Activated CD4-positive, alpha-beta T cell treated with anti-CD3 and anti-CD28 coated beads, Interleukin-2, amount 50 U/mL, for 1 hour (primary cell): ENCODE data around the gene TUBB4A.
"Not testable (repeated sequence)": the region's sequence is repeated elsewhere in the genome, so short reads cannot be mapped to it uniquely, and the experiment has no call there.

ENCODE experiments used
- DNase-seq: peaks from one replicate; pipeline ENCODE4 v3.0.0-alpha.2; 2020

Gene TUBB4A

DNA sequence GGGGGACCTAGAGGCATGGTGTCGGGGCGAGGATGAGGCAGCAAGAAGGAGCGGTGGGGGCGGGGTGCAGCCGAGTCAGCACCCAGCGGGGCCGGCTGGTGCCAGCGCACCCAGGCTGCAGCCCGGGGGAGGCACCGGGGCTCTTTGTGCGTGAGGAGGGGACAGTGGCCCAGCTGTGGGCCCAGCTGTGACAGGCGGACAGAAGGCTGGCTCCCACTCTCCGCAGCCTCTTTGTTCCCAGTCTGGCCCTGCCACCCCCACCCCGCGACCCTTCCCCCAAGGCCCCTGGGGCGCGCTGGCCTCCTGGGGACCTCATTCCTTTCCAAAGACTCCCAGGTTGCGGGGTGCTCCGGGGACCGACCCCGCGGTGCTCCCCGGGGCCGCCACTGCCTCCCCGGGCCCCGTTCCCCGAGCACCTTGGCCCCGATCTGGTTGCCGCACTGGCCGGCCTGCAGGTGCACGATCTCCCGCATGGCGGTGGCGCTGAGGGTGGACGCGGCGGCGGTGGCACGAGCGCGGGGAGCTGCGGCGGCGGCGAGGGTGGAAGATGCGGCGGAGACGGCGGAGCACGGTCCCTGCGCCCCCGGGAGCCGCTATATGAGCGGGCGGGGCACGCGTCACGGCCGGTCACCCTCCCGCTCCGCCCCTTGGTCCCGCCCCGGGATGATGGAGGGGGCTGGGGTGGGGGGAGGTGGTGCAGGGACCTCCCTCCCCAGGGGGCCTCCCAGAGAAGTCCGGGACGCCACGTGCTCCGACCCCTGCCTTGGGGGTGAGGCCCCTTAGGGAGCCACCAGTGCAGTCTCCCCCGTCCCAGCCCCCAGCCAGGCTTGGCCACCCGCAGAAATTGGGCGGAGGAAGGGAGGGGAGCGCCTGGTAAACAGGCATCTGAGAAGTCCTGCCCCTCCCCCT is at the start of gene TUBB4A:
Gene TUBB4A (minus strand): TSS at position 570 of the 909 bp plus-strand sequence. CDS start 97 bp downstream, at position 473.
- peak; percentile 22 for DNase-seq

GRCh38 chr19:6551091-6551490 is 49.0 kb upstream of the TUBB4A start:
- no peak for DNase-seq

DNA sequence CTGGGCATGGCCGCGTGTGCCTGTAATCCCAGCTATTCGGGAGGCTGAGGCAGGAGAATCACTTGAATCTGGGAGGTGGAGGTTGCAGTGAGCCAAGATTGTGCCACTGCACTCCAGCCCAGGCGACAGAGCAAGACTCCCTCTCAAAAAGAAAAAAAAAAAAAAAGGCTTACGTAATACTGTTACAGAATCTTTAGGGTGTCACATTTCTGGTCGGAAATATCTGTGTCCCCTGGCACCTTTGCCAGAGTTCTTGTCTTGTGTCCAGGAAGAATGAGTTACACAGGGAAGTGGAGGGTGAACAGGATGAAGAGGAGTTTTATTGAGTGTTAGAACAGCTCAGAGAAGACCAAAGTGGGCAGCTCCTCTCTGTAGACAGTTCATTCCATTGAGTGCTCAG is 48.6 kb upstream of the TUBB4A start:
- not testable (repeated sequence) for DNase-seq

GRCh38 chr19:6543866-6544347 is 41.8 kb upstream of the TUBB4A start:
- DNase-seq, result no peak

- no peak for DNase-seq
Measured at GRCh38 chr19:6540918-6541689, 39.0 kb upstream of the TUBB4A start.

GRCh38 chr19:6539514-6539913 is 37.4 kb upstream of the TUBB4A start:
- no peak for DNase-seq

DNA sequence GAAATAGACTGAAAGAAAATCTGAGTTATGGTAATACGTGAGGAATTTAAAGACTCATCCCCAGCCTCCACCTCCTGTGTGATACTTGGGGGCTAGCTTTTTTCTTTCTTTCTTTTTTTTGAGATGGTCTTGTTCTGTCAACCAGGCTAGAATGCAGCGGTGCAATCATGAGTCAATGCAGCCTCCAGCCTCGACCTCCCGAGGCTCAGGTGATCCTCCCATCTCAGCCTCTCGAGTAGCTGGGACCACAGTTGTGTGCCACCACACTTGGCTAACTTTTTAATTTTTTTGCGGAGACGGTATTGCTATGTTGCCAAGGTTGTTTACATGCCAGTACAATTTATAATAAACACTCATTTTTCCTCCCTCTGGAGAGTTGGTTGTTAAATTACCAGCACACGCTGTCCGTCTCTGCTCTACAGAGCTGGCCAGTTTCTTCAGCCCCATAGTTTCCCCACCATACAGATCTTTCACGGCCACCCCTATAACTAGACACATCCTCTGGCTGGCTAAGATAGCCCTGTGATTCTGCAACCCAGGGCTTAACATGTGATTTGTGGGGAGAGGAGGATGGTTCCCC is 33.5 kb upstream of the TUBB4A start:
- no peak for DNase-seq

GRCh38 chr19:6534451-6535093 is 32.5 kb upstream of the TUBB4A start:
- no peak for DNase-seq

GRCh38 chr19:6533746-6534418 is 31.8 kb upstream of the TUBB4A start:
- DNase-seq, result no peak

- no peak for DNase-seq
Measured at GRCh38 chr19:6533000-6533328, 30.9 kb upstream of the TUBB4A start.

GRCh38 chr19:6532244-6532999 is 30.3 kb upstream of the TUBB4A start:
- DNase-seq, result no peak

- no peak for DNase-seq
Measured at GRCh38 chr19:6531956-6532243, 29.8 kb upstream of the TUBB4A start.

GRCh38 chr19:6531163-6531955 is 29.2 kb upstream of the TUBB4A start:
- DNase-seq, result no peak

- DNase-seq, result peak; percentile 79
Measured at GRCh38 chr19:6530386-6531162, 28.5 kb upstream of the TUBB4A start, which contains the start of gene TNFSF9. Gene TNFSF9 (plus strand): TSS chr19:6531026. CDS start chr19:6531037, 11 bp downstream.

DNA sequence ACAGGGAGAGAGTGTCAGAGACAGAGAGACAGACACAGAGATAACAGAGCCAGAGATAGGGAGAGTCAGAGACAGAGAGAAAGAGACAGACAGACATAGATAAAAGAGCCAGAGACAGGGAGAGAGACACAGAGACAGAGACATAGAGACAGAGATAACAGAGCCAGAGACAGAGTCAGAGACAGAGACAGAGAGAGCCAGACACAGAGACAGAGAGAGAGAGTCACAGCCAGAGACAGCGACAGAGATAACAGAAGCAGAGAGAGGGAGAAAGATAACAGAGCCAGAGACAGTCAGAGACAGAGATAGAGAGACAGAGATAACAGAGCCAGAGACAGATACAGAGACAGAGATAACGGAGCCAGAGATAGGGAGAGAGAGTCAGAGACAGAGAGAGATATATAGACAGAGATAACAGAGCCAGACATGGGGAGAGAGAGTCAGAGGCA is 27.9 kb upstream of the TUBB4A start:
- DNase-seq, result no peak

DNA sequence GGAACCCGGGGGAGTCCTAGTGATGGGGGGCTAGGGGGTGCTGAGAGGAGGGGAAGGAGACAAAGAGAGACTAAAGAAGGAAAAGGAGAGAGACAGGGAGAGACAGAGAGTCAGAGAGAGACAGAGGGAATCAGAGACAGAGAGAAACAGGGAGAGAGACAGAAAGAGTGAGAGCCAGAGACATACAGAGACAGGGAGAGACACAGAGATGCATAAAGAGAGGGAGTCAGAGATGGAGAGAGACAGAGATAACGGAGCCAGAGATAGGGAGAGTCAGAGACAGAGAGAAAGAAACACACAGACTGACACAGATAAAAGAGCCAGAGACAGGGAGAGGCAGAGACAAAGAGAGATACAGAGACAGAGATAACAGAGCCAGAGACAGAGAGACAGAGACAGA is 27.2 kb upstream of the TUBB4A start:
- no peak for DNase-seq

DNA sequence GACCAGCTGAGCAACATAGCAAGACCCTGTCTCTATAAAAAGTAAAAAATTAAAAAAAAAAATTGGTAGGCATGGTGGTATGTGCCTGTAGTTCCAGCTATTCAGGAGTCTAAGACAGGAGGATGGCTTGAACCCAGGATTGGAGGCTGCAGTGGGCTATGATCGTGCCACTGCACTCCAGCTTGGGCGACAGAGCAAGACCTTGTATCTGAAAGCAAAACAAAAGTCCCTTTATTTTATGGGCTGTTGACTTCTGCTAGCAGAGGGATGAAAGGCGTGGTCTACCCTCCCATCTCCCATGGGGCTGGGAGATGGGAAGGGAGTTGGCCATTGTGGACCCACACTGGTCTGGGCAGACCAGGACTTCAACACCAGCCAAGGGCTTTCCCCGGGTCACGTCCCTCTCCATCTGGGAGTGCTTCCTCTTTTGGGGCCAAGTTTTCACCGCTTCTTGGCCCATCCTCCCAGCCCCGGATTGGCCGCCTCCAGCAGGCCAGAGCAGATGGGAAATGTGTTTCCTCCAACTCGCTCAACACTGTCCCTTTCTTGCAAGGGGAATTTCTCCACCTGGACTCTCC is 26.5 kb upstream of the TUBB4A start:
- DNase-seq, result no peak

DNA sequence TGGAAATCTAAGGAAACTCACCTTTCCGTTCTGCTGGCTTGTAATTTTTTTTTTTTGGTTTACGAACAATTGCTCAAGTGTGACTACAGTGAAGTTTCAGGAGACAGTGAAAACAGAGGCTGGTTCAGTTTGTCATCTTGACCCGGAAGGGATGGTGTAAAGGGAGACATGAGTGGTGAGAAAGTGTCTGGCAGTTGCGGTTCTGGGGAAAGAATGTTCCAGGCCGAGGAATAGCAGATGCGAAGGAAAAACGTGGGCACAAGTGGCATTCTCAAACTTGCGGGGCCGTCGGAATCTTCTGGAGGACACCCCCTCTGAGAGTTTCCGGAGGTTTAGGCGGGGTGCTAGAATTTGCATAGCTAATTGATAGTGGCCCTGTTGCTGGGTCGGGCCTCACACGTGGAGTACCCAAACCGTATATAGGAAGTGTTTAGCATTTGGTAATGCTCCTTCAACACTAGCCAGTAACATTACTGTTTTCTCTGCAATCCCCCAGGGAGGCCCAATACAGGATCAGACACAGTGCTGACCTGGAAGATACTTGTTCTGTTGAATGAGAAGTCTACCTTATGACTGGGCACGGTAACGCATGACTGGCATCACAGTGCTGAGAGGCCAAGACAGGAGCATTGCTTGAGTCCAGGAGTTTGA is 25.9 kb upstream of the TUBB4A start:
- DNase-seq, result no peak

DNA sequence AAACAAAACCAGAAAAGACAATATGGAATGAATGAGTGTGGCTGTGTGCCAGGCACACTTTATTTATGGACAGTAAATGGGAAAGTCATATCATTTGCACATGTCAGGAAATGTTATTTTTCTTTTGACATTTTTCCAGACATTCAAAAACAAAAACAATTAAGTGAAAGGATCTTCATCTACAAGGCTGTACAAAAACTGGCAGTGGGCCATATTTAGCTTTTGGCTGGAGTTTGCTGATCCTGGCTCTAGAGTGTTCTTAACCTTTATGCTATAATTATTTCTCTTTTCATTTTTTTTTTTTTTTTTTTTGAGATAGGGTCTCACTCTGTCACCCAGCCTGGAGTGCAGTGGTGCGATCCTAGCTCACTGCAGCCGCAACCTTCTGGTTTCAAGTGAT is 22.2 kb upstream of the TUBB4A start:
- DNase-seq, result no peak
